Stimulated activated CD8-positive, alpha-beta memory T cell treated with anti-CD3 and anti-CD28 coated beads, Interleukin-12 subunit alpha, Interleukin-12 subunit beta, amount 100 ng/mL, for 4 hours (primary cell): ENCODE measurements around the gene CD99L2.
"Not testable (repeated sequence)": the region's sequence is repeated elsewhere in the genome, so short reads cannot be mapped to it uniquely, and the experiment has no call there.

Experiments used
- DNase-seq: peaks from one replicate; pipeline ENCODE4 v3.0.0-alpha.2; 2020; ENCODE audit warnings: low read depth

Gene CD99L2

DNA sequence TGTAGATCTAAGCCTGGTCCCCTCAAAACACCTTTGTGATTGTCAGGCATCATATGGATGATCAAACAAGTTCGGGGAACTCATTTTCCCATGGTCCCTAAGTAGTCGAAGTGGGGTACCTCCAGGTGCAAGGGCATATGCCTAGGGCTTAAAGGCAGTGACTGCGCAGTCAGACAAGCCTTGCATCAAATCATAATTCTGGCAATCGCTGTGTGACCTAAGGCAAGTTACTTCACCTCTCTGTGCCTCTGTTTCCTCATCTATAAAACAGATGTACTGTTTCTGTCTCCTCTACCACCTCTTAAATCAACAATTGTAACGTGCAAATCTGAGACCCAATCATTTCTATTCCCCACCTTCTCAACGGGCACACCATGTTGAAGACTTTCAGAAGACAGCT is 1.8 kb downstream of the CD99L2 start:
- no peak for DNase-seq

DNA sequence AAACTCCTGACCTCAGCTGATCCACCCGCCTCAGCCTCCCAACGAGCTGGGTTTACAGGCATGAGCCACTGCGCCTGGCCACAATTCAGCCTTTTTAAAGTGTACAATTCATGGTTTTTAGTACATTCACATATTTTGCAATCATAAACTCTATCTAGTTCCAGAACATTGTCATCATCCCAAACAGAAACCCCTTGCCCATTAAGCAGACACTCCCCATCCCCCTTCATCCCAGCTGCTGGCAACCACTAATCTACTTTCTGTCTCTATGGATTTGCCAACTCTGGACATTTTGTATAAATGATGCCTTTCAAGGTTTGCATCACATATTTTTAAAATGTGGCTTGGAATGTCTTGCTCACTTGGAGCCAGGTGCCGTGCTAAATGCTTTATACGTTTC is 4.5 kb downstream of the CD99L2 start:
- DNase-seq: no peak

DNA sequence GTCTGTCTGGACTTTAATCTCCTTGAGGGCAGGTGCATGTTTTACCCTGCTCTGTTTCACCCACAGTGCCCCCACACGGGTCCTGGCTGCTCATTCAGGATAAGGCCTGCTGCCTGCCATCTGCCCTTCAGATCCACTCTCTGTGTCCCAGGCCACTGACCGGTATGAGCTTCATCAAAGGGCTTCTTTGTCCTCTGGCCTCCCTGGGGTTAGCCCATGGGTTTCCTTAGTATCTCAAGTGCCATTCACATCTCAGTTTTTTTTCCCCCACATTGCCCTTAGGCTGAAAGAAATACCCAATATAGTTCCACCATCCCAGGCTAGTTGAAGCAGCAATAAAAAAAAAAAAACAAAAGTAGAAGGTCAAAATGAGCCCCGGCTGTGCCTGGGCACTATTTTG is 9.3 kb downstream of the CD99L2 start:
- DNase-seq: no peak

DNA sequence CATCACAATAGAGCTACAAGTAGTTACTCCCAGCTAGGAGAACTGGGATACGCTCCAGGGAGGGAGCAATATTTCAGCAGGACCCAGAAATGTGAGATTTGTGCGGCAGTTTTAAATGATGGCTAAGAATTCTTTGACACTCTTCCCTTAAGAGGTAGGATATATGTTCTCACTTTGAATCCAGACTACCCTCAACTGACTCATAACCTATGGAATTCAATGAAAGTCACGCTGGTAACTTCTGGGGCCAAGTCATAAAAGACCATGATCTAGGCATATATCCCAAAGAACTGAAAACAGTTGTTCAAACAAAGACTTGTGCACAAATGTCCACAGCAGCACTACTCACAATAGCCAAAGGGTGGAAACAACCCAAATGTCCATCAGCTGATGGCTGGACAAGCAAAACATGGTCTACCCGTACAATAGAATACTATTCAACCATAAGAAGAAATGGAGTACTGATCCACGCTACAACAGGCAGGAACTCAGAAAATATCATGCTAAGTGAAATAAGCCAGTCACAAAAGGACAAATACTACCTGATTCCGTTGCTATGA is 10.5 kb downstream of the CD99L2 start:
- DNase-seq: no peak

DNA sequence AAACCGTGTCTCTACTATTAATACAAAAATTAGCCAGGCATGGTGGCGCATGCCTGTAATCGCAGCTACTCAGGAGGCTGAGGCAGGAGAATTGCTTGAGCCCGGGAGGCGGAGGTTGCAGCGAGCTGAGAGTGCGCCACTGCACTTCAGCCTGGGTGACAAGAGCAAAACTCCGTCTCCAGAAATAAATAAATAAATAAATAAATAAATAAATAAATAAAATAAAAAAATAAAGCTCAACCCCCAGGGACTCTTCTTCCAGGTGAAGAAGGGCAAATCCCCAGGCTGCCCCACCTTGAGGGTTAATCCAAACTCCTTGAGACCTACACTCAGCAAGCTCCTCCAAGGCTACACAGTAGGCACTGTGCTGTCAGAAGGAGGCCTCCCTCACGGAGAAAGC is 11.2 kb downstream of the CD99L2 start:
- DNase-seq: not testable (repeated sequence)

DNA sequence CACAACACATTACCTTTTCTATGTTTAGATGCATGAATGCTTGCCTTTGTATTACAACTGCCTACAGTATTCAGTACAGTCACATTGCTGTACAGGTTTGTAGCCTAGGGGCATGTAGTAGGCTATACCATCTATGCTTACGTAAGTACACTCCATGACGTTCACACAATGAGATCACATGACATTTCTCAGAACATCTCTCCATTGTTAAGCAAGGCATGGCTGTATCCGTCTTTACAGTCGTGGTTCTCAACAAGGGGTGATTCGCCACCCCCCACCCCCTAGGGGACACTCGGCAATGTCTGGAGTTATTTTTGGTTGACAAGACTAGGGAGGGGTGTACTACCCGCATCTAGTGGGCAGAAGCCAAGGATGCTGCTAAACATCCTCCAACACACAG is 12.1 kb downstream of the CD99L2 start:
- no peak for DNase-seq

DNA sequence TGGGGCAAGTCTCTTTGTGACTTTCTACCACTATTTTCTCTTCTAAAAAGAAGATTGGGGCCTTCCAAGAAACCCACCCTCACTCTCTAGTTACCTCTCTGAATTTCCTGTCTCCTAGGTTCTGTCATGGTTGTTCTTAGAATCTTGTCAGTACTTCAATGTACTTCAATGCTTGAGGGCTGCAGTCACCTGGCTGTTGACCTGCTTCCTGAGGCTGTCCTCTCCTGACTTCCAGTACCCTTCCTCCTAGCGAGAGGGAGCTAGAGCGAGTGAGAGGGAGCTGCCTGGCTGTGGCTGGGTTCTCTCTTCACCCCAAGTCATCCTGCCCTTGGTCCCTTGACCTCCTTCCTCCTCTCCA is 17.7 kb downstream of the CD99L2 start:
- no peak for DNase-seq

DNA sequence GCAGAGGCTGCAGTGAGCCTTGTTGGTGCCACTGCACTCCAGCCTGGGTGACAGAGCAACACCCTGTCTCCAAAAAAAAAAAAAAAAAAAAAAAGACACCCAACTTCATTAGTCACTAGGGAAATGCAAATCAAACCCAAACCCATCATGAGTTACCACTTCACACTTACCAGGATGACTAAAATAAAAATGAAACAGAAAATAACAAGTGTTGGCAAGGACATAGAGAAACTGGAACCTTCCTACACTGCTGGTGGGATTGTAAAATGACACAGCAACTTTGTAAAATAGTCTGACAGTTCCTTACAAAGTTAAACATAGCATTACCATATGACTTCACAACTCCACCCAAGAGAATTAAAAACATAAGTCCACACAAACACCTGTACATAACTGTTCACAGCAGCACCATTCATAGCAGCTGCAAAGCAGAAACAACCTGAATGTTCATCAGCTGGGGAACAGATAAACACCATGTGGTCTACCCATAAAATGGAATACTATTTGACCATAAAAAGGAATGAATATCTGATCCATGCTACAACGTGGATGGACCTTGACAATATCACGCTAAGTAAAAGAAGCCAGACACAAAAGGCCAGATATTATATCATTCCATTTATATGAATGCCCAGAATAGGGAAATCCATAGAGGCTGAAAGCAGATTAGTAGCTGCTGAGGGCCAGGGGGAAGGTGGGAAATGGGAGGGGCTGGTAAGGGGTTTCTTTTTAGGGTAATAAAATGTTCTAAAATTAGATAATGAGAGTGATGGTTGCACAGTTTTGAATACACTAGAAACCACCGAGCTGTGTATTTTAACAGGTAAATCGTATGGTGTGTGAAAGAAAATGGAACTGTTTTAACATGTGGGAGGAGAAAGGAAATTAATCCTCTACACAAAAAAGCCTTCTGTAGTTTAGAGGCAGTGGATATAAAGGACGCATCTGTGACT is 18.3 kb downstream of the CD99L2 start:
- DNase-seq: no peak

DNA sequence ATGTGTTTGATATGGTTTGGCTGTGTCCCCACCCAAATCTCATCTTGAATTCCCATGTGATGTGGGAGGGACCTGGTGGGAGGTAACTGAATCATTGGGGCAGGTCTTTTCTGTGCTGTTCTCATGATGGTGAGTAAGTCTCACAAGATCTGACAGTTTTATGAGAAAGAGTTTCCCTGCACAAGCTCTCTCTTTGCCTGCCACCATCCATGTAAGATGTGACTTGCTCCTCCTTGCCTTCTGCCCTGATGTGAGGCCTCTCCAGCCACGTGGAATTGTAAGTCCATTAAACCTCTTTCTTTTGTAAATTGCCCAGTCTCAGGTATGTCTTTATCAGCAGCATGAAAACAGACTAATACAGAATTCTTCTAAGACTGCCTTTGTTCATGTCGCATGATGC is 22.8 kb downstream of the CD99L2 start:
- DNase-seq: not testable (repeated sequence)

DNA sequence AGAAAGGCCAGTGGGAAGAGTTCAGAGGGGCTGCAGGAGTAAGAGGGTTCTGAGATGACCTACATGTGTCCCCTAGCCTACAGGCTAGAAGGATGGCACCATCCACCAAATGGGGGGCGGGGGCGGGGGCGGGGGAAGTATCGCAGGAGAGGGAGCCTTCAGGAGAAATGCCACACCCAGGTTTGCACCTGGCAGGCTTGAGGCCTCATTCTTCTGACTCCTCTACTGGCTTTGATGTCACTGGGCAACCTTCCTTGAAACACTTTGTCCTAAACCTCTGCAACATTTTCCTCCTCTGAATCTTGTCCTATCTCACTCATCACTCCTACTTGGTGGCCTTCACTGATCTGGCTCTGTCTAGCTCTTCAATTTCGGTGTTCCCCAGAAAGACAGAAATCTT is 24.0 kb downstream of the CD99L2 start:
- DNase-seq: no peak

DNA sequence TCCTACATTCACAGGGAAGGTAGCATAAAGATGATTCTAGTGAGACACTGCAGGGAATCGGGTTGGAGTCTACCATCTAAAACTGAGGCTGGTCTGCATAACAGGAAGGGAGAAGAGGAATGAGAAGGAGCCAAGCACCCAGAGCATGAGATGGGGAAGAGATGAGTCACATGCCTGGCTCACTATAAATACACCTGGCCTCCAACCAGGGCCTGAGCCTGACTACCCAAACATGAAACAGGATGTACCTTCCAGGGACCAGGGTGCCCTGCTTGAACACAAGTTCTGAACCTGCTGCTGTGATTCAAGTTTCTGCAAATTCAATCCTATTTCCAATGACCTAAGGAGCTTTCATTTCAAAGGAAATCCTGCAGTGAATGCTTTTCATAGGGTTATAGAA is 24.9 kb downstream of the CD99L2 start:
- no peak for DNase-seq

DNA sequence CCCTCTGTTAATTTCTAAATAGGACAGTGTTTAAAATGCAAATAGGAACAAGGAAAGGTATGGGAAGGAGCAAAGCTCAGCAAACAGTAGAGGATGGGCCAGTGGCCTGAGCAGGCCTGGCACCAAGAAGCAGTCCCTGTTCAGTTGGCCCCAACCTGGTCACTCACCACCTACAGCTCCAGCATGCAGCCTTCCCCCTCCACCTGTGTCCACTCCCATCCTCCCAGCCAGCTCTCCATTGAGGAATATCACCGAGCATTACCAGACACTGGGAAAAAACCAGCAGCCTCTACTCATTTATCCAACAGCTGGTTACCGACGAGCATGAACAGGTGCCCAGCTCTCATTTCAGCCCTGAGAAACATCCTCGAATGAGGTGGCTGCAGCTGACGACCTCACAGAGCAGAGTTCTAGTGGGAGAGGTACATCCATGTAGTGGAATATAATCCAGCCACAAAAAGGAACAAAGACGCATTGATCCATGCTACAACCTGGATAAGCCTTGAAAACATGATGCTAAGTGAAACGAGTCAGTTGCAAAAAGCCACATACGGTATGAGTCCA is 25.6 kb downstream of the CD99L2 start:
- DNase-seq: no peak

DNA sequence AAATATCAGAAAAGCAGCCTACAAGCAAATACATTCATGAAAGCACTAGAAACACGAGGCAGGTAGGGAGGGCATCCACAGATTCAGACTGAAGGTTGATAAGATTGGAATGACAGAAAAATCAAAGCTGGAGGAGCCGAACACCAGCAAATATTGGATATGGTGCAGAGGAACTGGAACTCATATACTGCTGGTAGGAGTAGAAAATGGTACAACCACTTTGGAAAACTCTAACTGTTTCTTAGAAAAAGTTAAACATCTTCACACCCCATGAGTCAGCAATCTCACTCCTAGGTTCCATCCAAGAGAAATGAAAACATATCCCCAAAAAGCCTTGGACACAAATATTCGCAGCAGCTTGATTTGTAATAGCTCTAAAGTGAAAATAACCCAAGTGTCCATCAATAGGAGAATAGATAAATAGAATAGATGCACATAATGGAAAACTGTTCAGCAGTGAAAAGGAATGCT is 27.1 kb downstream of the CD99L2 start:
- no peak for DNase-seq

DNA sequence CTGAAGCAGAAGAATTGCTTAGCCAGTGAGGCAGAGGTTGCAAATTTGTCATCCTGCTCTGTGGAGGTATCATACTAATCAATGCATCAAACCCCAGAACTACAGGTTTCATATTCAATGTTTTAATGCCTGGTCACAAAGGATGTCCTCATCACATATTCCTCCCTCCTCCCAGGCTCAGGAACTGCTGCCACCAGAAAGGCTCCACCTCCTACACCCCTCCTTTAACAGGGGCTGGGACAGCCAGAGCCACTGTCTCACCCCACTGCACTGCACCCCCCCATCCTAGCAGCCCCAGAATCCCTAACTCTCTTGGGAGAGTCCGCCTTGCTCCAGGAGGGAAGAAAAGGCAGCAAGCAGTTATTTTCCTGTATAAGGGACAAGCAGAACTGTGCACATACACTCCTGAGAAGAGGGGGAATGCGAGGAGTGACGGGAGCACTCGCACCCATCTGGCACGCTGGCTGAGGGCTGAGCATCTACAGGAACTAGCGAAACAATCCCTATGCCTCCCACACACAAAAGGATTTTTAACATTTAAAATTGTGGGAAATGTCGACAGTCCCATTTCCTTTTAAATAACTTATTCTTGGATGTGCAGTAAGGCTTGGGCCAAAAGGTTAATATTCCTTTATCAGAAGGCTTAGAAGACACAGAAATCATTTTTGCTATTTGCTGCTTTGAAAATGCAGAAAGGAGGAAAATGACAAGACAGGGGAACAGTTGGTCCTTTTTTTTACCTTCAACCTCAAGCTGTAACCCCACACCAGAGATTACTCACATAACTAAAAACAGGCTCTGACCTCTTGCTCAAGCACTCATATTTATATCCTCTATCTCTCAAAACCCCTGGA is 27.8 kb downstream of the CD99L2 start:
- no peak for DNase-seq

DNA sequence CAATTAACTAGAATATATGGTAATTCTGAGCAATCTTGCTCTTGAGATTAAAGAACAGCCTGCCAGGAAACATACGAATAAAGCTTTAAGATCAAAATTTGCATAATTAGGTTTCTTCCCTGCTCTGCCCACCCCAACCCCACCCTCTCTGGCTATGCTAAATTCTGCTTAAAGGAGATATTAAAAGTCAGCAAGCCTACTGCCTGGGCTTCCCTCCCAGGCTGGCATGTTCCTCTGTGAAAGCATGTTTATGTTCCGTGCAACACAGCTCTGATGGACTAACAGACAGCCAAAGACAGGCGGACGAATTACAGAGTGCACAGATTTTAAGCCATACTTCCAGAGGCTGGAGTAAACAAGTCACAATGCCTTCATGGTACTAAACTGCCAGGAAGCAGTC is 28.4 kb downstream of the CD99L2 start:
- DNase-seq: no peak

DNA sequence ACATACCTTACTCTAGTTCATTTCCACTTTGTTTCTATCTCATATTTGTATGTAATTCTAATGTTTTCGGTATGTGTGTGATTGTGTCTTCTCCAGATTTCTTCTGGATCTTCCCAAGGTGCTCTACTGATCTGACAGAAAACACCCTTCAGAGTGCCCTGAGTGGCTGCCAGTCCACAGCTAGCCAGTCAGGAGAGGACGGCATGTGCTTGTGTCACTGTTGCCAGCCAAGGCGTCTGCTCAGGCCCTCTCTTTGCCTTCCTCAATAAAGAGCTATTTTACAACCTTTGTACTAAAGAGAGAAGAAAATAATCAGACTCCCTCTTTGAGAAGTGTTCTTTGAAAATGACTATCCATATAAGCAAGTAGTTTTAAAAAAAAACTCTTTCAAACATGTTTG is 29.0 kb downstream of the CD99L2 start:
- no peak for DNase-seq

DNA sequence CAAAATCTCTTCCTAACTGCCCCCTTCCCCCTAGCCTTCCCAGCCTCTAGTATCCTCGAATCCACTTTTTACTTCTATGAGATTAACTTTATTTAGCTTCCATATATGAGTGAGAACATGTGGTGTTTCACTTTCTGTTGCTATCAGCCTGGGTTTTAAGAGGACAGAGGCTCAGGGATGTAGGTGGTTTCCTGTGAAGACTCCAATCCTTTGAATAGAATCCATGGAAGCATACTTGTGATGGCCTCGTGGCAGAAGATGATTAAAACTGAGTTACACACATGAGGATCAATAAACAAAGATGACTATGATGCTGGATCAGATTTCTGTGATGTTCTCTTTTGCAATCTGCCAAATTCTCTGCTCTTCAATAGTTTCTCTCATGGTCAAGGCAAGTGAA is 29.8 kb downstream of the CD99L2 start:
- no peak for DNase-seq

DNA sequence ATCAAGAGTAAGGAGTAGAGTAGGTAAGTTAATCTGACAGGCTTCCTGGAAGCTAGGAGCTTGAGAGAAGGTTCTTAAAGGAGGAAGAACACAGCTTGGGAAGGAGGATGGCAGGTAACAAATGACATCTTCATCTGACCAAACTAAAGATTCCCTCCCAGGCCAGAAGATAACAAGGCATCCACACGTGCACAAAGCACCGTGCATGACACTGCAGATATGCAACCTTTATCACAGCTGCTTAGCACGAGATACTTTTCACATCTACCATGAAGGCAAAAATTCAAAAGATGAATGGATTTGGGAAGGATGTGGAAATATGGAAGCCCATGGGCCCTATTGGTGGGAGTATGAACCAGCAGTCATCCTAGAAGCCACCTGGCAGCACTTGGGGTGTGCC is 34.3 kb downstream of the CD99L2 start:
- no peak for DNase-seq

DNA sequence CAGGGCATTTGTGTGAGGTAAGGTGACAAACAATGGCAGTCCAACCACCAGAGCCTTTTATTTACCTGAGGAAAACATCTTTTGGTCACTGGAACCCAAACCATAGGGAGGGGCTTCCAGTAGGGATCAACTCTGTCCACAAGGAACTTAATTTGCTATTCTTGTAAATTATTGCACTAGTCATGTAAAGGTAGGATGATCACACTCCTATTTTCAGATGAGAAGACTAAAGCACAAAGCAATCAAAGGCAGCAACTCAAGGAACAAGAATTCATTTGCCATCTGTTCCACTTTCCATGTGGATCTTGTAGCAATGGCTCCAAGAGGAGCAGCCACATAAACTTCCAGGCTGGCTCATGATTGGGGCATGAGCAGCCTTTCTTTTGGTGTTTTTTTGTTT is 35.3 kb downstream of the CD99L2 start:
- DNase-seq: no peak

DNA sequence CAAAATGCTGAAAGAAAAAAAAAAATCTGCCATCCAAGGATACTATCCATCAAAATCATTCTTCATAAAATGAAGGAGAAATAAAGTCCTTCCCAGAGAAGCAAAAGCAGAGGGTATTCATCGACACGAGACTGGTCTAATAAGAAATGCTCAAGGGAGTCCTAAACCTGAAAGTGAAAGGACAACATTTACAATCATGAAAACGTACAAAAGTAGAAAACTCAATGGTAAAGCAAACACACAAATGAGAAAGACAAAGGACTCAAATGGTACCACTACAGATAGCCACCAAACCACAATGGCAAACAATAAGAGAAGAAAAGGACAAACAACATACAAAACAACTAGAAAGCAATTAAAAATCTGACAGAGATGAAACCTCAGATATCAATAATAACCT is 41.0 kb downstream of the CD99L2 start:
- DNase-seq: no peak

DNA sequence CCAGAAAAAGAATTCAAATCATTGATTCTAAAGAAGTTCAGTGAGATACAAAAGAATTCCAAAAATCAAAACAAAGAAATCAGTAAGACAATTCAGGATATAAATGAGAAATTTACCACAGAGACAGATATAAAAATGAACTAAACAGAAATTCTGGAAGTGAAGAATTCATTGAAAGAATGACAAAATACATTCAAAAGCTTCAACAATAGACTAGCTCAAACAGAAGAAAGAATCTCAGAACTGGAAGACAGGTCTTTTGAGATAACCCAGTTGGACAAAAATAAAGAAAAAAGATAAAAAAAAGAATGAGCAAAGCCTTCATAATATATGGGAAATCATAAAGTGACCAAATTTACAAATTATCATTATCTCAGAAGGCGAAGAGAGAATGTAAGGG is 41.7 kb downstream of the CD99L2 start:
- no peak for DNase-seq

DNA sequence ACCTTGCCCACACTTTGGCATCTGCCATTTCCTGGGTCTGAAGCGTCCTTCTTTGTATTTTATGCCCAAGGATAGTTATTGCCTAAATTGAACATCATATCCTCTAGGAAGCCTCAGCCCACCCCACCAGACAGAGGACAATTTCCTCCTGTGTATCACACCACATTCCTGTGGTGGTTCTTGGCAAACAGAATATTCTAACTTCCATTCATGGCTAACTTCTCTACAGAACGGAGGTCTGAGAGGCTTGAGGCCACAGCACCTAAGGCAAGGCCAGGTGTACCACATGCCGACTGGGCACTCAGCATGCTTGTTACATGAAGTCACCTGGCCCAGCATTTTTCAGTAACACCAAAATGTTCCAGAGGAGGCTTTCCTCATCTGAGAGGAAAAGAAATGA is 42.4 kb downstream of the CD99L2 start:
- DNase-seq: no peak

DNA sequence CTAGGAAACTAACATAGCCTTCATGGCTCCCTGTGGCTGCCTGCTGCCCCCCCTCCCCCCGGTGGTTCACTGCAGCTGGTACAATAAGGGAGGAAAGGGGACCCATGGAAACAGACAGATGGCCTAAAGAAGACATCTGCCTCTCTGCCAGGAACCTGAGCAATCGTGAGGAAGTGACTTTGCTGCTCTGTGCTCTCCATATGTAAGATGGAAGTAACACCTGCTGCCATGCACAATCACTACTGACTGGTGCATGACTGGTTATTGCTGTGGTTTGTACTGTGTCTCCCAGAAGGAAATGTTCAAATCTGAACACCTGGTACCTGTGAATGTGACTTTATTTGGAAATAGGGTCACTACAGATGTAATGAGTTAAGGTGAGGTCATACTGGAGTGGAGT is 43.6 kb downstream of the CD99L2 start:
- DNase-seq: no peak
